K562 (cell line): ENCODE measurements around the gene RNF40. TPM values are rescaled to one million over a fixed set of nuclear protein-coding genes. Genes with fewer than 3 reads are reported as not detected.

Experiments
- BCLAF1 ChIP-seq, 2 experiments: fragments of 450-650 bp in 1 of 2; IDR thresholded peaks; 2 replicates each; pipeline ENCODE4 v1.6.1; 2011 to 2017; ENCODE audit warnings: low read depth in 2 of 2, antibody characterized with exemption in 1 of 2, borderline replicate concordance in 1 of 2, low read length in 1 of 2, mild to moderate bottlenecking in 1 of 2, mixed read lengths in 1 of 2; ENCODE audit not compliant: control insufficient read depth in 1 of 2
- CBFA2T2 ChIP-seq: fragments of 450-650 bp; conservative IDR thresholded peaks from 2 replicates; pipeline ENCODE4 v1.6.1; 2017; ENCODE audit warnings: mild to moderate bottlenecking
- CBX1 ChIP-seq: sonication (generic); IDR thresholded peaks from 2 replicates; pipeline ENCODE4 v1.6.1; 2016; ENCODE audit warnings: antibody characterized with exemption, low read depth, mild to moderate bottlenecking
- E2F3 ChIP-seq: fragments of 250-450 bp; sonication (Bioruptor Pico); IDR thresholded peaks from 2 replicates; pipeline ENCODE4 v1.4.0; 2020; ENCODE audit warnings: mild to moderate bottlenecking
- ELF1 ChIP-seq: fragments of 200-800 bp; sonication (Bioruptor generic); IDR thresholded peaks from 2 replicates; pipeline ENCODE4 v1.6.1; 2016; ENCODE audit warnings: missing genetic modification characterization, missing compliant biosample characterization
- ETV1 ChIP-seq: fragments of 450-650 bp; conservative IDR thresholded peaks from 2 replicates; pipeline ENCODE4 v1.6.1; 2016; ENCODE audit warnings: missing genetic modification characterization, control low read depth, low read depth, missing compliant biosample characterization
- FOXA1 ChIP-seq: fragments of 450-650 bp; IDR thresholded peaks from 2 replicates; pipeline ENCODE4 v1.6.1; 2016; ENCODE audit warnings: mild to moderate bottlenecking, borderline replicate concordance
- KDM5B ChIP-seq: fragments of 200-600 bp; sonication (generic); IDR thresholded peaks from 2 replicates; pipeline ENCODE4 v1.6.1; 2012; ENCODE audit warnings: low read depth, mild to moderate bottlenecking, moderate library complexity, low read length, control low read depth, inconsistent platforms; ENCODE audit not compliant: insufficient replicate concordance
- MCM2 ChIP-seq: fragments of 450-650 bp; IDR thresholded peaks from 2 replicates; pipeline ENCODE4 v1.6.1; 2017; ENCODE audit warnings: low read depth, mild to moderate bottlenecking
- MTA2 ChIP-seq: fragments of 450-650 bp; IDR thresholded peaks from 2 replicates; pipeline ENCODE4 v1.6.1; 2016; ENCODE audit warnings: low read depth
- NCOA1 ChIP-seq: fragments of 450-650 bp; IDR thresholded peaks from 2 replicates; pipeline ENCODE4 v1.6.1; 2016; ENCODE audit warnings: low read depth
- NEUROD1 ChIP-seq: fragments of 150-350 bp; IDR thresholded peaks from 2 replicates; pipeline ENCODE4 v1.6.1; 2014; ENCODE audit warnings: borderline replicate concordance, low read length, low read depth; ENCODE audit not compliant: partially characterized antibody
- NUFIP1 ChIP-seq: fragments of 450-650 bp; IDR thresholded peaks from 2 replicates; pipeline ENCODE4 v1.6.1; 2018; ENCODE audit not compliant: partially characterized antibody
- SETDB1 ChIP-seq: IDR thresholded peaks from one replicate; pipeline ENCODE4 v1.6.1; 2012; ENCODE audit warnings: low read length, control low read depth, inconsistent platforms
- TCF3 ChIP-seq: sonication (generic); formaldehyde crosslinking; IDR thresholded peaks from 2 replicates; pipeline ENCODE4 v1.4.0; 2020; ENCODE audit warnings: mild to moderate bottlenecking, missing genetic modification reagents
- ZNF184 ChIP-seq: sonication (generic); formaldehyde crosslinking; IDR thresholded peaks from 2 replicates; pipeline ENCODE4 v1.5.0; 2020; ENCODE audit warnings: missing genetic modification reagents
- ZNF224 ChIP-seq: sonication (generic); formaldehyde crosslinking; IDR thresholded peaks from 2 replicates; pipeline ENCODE4 v1.8.0; 2022; ENCODE audit warnings: mild to moderate bottlenecking, missing genetic modification reagents
- ZNF263 ChIP-seq: sonication (generic); formaldehyde crosslinking; IDR thresholded peaks from 2 replicates; pipeline ENCODE4 v1.8.0; 2022; ENCODE audit warnings: mild to moderate bottlenecking, missing genetic modification reagents, borderline replicate concordance
- ZNF696 ChIP-seq: fragments of 250-450 bp; sonication (Bioruptor Pico); conservative IDR thresholded peaks from 2 replicates; pipeline ENCODE4 v1.4.0; 2020; ENCODE audit warnings: mild to moderate bottlenecking, moderate library complexity
- ZNF75A ChIP-seq: fragments of 450-650 bp; formaldehyde crosslinking; IDR thresholded peaks from 2 replicates; pipeline ENCODE4 v1.4.0; 2020; ENCODE audit warnings: mild to moderate bottlenecking
- polyA plus RNA-seq, 8 experiments: library from polyadenylated mRNA; depleted of rRNA in 4 of 8; stranded (reverse) in 5 of 8; unstranded in 3 of 8; fragments of >200 nt; fragmentation: Nextera tagmentation in 2 of 8; fragmentation: Illumina TruSeq in 1 of 8; extraction: Ambion mirVana in 2 of 8; extraction: Trizol in 1 of 8; gene quantifications; 2 replicates each; pipeline versions ENCODE4 v1.2.1 to v1.2.3, GENCODE V29; 2011 to 2014; ENCODE audit warnings: inconsistent platforms in 1 of 8, missing spikeins in 1 of 8
- total RNA-seq, 7 experiments: library from RNA; depleted of rRNA in 6 of 7; stranded (reverse); fragments of >200 nt in 6 of 7; fragmentation: Illumina TruSeq in 2 of 7; extraction: Trizol in 2 of 7; gene quantifications; 2 replicates each; pipeline versions ENCODE4 v1.2.1 to v1.2.3, GENCODE V29; 2011 to 2021; ENCODE audit warnings: low replicate concordance in 1 of 7
- TF ChIP-seq, protein P1 (sequence below), 2 experiments: fragments of 450-650 bp; IDR thresholded peaks; 2 replicates each; pipeline ENCODE4 v1.6.1; 2018; ENCODE audit warnings: mild to moderate bottlenecking in 2 of 2, low read depth in 1 of 2; ENCODE audit not compliant: partially characterized antibody in 2 of 2

The RNF40 gene
- total and polyA plus RNA-seq, 9 of the 15 experiments (the other 6 are each of a cell fraction or from before 2014, with no cell fraction given), result 6.2 to 129 (median 81.5) TPM

DNA sequence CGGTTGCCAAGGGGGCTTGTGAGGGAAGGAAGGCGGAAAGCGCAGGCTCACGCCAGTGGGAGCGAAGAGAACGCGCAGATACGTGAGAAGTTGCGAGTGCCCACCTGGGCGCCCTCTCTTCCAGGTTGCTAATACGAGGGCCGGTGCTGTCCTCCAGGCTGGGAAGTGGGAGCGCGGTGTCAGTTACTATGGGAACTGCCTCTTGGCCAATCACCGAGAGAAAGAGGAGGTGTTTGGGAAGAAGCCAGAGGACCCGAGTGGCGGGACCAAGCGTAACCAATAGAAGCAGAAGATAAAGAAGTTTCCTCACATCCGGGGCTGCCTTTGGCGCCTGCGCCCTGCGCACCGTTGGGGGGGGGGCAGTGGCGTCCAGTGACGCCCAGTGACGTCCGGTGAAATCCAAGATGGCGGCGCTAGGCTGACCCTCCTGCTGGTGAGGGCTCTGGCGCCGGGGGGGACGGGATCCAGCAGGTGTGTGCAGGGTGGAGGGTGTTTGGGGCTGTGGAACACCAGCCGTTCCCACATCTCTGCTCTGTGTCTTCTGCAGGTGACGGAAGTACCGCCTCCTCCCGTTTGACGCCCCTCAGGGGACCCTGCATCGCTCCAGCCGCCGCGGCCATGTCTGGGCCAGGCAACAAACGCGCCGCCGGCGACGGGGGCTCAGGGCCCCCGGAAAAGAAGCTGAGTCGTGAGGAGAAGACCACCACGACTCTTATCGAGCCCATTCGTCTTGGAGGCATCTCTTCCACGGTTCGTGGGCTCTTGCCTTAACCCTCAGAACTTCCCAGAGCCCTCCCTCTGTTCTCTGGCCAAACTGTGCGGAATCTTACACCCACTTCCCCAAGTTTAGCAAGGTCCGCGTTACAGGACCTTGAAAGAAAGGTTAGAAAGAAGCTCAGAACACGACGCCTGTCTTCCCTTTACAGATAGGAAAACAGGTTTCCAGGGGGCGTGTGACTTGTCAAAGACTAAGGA is at the start of gene RNF40, which contains the start of gene CFAP119 (continued):
- TF ChIP-seq BCLAF1 (IDR thresholded peaks at IDR 0.05; ENCODE audit: borderline replicate concordance in 1 of 2, control insufficient read depth in 1 of 2, low read depth in 2 of 2, low read length in 1 of 2) (no peak), CBX1 (no peak), NCOA1 (no peak), NEUROD1 (peak; percentile 33), ZNF696 (CRISPR knock-in tag) (no peak), ZNF75A (CRISPR knock-in tag) (no peak), E2F3 (CRISPR knock-in tag) (0 out of 2 replicates have a peak, but pooled peaks have one; percentile 40), ZNF263 (CRISPR knock-in tag) (peak; percentile 14; the same call in 1 of the 2 replicates), TCF3 (CRISPR knock-in tag) (no peak), ELF1 (no peak), CBFA2T2 (no peak), ZNF184 (no peak), FOXA1 (no peak), MTA2 (no peak), NUFIP1 (no peak), SETDB1 (no peak), ZNF224 (CRISPR knock-in tag) (0 out of 2 replicates have a peak, but pooled peaks have one; percentile 1), ETV1 (tag) (peak; percentile 77), MCM2 (no peak), KDM5B (peak; percentile 87)
- TF ChIP-seq, protein P1, sequence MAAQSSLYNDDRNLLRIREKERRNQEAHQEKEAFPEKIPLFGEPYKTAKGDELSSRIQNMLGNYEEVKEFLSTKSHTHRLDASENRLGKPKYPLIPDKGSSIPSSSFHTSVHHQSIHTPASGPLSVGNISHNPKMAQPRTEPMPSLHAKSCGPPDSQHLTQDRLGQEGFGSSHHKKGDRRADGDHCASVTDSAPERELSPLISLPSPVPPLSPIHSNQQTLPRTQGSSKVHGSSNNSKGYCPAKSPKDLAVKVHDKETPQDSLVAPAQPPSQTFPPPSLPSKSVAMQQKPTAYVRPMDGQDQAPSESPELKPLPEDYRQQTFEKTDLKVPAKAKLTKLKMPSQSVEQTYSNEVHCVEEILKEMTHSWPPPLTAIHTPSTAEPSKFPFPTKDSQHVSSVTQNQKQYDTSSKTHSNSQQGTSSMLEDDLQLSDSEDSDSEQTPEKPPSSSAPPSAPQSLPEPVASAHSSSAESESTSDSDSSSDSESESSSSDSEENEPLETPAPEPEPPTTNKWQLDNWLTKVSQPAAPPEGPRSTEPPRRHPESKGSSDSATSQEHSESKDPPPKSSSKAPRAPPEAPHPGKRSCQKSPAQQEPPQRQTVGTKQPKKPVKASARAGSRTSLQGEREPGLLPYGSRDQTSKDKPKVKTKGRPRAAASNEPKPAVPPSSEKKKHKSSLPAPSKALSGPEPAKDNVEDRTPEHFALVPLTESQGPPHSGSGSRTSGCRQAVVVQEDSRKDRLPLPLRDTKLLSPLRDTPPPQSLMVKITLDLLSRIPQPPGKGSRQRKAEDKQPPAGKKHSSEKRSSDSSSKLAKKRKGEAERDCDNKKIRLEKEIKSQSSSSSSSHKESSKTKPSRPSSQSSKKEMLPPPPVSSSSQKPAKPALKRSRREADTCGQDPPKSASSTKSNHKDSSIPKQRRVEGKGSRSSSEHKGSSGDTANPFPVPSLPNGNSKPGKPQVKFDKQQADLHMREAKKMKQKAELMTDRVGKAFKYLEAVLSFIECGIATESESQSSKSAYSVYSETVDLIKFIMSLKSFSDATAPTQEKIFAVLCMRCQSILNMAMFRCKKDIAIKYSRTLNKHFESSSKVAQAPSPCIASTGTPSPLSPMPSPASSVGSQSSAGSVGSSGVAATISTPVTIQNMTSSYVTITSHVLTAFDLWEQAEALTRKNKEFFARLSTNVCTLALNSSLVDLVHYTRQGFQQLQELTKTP (IDR thresholded peaks at IDR 0.05; ENCODE audit: low read depth in 1 of 2, partially characterized antibody in 2 of 2), result no peak
